AG08396 (cell line): ENCODE results near the gene MYH10.

Experiments
- DNase-seq: peaks from one replicate; pipeline ENCODE4 v3.0.0; 2012; ENCODE audit warnings: low spot score, mixed read lengths

The MYH10 gene

DNA sequence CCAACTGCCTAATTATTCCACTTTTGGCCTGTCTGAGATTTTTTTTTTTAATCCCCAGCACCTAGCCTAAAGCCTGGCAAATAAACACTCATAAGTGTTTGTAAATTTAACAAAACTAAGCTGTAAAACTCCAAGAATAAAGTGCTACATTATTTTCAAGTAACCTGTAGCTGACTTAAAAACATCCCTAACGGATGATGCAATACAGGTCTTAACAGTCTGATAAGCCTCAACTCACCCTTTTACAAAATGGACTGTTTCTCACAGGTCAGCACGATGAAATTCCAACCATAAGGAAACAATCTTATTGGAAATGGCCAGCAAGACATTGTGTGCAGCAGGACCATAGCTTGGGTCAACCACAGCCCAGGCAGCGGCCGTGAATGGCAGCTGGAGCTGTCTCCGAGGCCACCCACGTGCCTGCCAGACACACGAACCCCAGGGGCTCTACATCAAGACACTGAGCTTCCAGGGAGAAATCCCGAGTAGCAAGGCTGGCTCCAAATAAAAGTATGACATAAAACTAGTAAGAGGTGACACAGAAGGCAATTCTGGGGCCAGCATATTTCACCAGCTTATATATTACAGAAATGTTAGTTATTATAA lies 135.9 kb downstream of the MYH10 start:
- no peak for DNase-seq

DNA sequence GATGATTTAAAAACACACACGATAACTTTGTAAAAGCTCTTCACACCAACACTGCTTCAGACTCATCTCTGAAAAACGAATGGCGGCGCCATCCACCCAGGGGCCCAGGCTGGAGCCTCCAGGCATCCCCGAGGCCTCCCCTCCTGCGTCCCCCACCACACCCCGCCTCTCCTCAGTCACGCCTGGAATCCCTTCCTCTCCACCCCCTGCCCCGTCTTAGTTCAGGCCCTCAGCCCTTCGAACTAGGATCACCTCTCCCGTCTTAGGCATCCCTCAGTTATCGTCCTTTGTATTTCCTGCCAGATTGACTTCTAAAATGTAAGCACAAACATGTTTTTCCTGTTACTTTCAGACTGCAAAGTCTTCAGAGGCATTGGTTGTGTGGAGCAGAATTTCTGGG lies 136.5 kb downstream of the MYH10 start:
- no peak for DNase-seq

DNA sequence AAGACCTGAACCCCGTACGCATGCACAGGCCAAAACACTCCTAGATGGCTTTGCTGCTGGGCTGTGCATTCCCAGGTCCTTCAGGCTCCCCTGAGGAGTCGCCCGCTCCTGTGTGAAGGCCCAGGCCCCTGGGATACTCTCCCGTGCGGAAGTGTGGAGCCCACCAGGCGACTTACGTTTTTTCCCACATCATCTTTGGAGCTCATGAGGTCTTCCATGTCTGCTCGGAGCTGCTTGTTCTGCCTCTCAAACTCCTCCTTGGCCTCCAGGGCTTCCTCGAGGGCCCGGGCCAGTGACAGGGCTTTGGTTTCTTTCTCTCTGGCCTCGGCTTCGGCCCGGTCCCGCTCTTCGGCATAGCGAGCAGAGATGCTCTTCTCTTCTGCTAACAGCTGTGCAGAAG lies 138.4 kb downstream of the MYH10 start:
- DNase-seq: no peak

DNA sequence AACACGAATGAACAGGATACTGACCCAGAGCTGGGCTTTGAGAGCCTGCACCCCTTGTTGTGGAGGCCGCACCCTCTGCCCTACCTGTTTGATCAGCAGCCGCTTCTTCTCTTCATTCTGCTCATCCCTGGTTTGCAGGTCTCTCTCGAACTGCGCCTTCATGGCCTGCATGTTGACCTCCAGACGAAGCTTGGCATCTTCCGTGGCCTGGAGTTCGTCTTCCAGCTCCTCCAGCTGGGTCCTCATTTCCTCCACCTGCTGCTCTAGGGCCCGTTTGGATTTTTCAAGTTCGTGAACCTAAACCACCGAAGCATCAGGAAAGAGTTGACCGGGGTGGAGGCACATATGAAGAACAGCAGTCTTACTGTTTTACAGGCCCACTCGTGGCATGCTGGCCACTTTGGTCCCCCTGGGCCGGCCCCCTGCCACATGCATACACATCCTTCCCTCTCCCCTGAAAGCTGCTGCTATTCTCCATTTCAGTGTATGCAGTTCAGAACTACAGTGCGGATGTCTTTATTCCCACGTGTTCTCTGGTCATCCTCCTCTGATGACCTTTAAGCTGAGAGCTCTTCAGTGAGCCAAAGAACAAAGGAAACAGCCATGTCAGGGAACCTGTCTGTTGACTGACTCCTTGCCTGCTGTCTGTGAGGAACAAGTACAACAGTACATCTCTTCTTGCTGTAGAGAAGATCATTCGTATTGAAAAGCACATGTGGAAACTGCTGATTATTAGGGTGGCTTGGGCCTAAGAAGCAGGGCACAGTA lies 140.1 kb downstream of the MYH10 start:
- DNase-seq: no peak

DNA sequence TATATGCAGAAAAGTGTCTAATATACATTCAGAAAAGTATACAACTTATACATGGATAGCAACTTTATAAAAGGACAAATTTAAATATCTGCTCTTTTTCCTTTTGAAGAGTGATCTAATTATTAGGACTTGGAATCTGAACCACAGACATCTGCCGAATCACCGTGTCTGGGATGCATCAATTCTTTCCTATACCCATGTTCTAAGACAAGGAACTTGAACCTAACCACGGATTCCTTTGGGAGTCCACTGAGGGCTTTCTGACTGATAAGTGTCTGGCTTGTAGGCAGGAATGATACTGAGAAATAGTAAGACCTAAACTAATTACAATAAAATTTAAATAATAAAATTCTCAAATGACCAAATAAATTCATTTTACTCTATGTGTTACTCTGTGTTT lies 140.7 kb downstream of the MYH10 start:
- no peak for DNase-seq

DNA sequence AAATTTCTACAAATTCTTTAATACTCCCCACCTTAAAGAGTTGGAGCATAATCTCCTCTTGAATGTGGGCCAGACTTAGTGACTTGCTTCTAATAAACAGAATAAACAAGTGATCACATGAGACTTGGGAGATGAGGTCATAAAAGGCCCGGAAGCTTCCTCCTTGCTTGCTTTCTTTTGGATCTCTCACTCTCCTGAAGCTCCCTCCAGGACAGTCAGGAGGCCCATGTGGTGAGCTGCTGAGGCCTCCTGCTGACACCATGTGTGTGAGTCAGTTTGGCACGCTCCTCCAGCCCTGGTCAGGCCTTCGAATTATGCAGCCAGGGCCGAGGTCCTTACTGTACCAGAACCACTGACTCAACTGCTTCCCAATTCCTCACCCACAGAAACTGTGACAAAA lies 141.6 kb downstream of the MYH10 start:
- DNase-seq: peak; percentile 92

DNA sequence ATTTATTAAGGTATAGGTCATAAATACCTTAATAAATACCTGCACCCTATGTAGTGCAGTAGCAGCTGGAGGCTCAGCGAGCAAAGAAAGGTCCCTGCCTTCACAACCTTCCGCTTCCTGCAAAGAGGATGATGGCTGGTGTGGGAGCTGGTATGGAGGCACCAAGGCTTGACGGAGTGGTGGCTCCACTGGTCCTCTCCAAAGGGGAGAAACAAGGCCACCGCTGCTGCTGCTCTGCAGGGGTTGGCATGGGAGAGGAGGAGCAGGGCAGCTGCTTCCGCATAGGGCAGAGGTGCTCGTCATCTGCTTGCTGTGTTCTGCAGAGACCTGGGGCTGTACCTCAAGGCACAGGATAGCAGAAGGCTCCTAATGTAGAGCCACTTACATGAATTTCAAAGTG lies 142.0 kb downstream of the MYH10 start:
- no peak for DNase-seq

DNA sequence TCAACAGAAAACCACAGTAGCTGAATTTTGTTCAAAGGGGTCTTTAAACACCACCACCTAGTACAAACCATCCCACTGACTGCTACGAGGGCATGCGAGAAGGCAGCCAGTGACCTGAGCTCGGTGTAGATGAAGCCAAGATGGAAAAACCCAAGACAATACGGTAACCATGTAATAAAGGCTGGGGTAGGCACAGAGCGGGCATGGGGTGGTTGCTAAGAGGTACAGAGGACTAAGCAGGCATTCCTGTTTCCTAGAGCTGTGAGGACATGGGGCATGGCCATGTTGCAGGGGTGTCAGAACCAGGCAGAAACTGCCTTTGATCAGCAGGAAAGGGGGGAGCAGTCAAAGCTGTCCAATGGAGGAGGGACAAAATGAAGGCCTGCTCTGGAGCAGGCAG lies 142.8 kb downstream of the MYH10 start:
- DNase-seq: no peak

DNA sequence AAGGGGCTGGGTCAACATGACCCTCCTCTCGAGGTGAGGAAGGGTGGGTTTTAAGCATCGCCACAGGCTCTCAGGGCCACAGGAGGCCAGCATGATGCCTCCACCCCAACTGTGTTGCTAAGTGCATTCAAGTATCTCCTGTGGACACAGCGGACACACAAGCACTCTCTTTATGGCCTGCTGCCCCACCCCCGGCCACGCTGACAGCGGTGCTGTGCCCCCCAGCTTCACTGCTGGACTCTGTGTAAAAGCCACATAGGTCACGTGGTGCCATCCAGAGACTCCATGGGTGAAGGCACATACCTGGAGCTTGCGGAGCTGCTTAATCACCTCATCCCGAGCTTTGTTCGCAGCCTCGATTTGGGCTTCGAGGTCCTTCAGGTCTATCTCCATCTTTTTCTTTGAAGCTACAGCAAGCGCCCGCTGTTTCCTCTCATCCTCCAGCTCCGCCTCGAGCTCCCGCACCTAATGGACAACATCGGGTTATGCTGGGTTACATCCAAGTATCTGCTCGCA lies 143.3 kb downstream of the MYH10 start:
- no peak for DNase-seq

DNA sequence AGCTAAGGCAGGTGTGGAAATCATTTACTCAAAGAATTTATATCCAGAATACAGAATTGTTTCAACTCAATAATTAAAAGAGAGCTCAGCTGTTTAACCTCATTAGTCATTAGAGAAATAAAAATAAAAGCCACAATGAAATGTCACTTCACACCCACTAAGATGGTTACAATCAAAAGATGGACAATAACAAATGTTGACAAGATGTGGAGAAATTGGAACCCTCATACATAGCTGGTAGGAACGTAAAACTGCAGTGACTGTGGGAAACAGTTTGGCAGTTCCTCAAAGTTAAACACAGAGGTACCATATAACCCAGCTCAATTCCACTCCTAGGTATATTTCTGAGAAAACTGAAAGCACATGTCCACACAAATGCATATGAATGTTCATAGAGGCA lies 145.0 kb downstream of the MYH10 start:
- DNase-seq: no peak

DNA sequence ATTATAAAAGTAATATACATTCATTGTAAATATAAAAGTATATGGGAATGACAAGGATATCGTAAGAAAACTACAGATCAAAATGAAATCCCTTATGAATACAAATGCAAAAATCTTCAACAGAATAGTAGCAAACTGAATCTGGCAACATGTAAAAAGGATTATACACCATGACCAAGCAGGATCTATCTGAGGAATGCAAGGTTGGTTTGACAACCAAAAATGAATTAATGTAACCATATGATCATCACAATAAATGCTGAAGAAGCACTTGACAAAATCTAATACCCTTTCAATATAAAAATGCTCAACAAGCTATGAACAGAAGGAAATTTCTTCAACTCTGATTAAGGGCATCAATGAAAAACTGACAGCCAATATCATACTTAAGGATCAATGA lies 146.1 kb downstream of the MYH10 start:
- no peak for DNase-seq

DNA sequence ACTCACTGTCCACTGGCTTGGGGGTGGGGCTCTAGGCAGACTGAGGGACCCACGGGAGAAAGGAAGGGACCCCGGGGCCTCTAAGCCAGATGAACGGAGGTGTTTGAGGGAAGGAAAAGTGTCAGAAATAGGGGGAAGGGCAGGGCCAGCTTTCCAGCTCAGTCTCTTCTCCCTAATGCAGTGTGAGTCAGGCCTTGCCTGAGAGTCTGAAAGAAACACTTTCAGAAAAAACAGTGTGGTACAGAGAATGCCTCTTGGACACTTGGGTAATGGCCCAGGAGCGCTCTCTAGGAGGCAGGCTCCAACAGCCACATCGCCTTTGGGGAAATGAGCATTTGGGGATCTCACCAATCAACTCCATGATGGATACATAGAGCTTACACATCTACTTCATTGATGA lies 148.0 kb downstream of the MYH10 start:
- no peak for DNase-seq

DNA sequence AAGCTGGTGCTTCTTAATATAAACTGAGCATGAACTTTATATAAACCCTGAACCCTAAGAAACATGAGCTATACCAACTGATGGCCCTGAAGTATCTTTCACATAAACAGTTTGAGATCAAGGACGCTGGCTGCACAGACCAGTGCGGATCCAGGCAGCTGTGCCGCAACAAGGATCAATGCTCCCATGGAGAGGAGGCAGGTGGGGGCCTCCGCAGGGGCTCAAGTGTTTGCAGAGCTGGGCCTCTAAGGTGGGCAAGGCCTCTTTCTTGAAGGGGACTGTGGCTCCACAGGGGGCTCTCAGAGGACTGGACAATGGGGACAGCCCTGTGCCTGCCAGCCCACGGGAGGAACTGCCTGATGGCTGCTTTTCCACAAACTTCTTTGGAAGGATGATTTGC lies 148.8 kb downstream of the MYH10 start:
- DNase-seq: no peak

DNA sequence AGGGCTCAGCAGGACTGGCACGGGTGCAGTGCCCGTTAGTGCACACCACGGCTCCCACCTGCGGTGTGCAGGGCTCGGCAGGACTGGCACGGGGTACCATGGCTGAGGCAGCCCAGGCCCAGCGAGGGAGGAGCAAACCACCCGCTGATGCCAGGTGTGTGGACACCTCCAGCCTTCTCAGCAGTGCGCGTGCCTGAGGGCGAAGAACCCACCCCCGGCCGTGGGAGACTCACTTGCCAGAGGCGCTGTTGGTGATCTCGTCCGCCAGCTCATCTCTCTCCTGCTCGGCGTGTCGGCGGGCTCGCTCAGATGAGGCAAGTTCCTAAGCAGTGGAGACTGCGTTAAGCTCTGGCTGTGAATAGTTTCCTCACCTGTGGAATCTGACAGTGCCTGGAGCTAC lies 149.4 kb downstream of the MYH10 start:
- no peak for DNase-seq

DNA sequence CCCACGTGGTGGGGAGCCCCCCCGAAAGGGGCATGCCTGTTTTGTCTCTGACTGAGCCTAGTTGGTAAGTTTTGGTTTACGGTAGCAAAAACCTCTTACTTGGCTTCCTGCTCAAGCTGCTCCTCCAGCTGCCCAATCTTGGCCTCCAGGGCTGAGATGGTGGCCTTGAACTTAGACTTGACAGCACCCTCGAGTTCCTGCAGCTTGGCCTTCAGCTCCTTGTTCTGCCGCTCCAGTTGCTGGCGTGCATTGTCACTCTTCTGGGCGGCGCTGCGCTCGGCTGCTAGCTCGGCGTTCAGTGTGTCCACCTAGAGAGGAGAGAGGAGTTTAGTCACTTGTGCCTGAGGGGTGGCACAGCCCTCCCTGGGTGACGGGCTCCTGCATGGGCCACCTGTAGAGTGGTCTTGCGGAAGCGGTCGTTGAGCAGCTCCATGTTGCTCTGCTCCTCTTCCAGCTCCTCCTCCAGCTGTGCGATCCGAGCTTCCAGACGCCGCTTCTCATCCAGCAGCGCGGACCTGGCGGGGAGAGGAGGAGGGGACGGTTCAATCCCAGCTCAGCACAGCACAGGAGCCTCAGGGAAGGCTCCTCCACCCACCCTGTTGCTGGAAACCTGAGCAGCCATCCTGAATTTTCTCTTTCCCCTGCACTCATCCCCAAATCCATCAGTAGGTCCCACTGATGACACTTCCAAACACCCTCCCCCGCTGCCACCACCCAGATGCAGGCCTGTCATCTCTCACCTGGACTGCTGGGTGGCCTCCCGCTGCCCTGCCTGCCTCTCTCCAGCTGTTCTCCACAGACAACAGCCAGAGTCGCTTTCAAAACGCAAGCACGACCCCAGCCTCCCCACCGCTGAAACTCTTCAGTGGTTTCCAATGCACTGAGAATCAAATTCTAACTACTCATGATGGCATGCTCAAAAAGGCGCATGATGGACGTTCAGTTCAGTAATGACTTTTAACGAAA lies 150.2 kb downstream of the MYH10 start:
- DNase-seq: no peak

DNA sequence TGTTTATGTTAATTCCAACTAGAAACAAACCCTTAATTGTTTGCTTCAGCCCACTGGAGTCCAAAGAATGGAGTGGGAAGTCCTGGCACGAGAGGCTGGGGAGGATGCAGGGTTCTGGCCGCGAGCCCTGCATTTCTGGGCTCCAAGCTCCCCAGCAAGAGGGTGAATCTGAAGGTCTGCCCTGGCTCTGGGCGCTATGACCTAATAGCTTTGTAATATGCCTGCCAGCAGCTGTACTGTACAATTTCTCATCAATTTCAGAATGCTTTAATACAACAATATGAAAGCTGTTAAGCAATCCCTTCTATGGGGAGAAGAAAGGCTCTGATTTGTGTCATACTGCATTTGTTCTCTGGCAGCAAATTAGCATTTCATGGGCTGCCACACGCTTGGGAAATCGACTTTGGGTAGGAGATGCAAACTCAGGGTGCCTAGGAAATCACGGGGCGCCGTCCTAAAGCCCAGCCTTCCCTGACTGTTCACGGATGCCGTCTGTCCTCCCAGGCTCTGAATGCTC lies 151.0 kb downstream of the MYH10 start:
- peak; percentile 88 for DNase-seq

DNA sequence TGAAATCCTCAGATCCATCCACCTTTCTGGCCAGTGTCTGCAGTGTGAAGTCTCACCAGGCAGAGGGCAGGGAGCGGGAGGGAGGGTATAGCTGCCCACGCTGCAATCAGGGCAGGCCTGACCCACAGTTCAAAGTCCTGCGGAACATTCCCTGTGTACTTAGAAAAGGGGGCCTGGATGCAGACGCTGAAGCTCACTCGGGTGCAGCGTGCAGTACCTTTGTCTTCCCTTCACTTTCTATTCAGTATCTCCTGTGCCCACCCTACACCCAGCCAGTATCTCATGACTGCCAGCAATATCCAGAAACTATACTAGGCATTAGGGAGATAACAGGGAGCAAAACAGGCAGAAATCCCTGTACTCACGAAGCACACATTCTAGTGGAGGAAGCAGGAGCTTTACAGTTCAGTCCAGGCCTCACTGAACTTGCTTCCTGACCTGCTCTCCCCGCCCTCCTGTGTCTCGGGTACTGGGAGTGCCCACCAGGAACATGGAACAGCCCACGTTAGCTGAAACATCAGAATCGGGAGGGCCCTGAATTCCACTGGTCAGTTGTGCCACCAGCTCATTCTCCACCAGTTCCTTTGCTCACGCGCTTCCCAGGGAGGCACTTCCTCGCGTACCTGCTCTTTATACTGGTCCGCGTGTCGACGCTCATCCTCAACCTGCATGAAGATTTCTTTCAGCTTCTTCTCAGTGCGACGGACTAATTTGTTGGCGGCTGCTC lies 152.6 kb downstream of the MYH10 start:
- DNase-seq: no peak

DNA sequence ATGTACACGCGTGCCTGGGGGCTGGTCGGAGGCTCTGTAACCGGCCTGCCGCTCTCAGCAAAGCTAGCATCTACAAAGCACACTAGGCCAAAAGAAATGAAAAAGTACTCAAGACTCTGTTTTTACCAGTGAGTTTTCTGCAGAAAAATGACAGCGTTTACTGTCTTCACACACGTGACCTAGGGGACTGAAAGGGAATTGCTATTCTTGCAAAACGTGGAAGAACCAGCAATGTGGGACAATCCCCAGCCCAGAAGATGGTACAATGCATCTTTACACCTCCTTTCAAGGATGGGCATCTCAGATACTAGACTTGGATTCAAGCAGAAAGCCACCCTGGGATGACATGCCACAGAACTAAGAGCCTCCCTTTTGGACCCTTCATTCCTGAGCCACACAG lies 153.4 kb downstream of the MYH10 start:
- DNase-seq: no peak

DNA sequence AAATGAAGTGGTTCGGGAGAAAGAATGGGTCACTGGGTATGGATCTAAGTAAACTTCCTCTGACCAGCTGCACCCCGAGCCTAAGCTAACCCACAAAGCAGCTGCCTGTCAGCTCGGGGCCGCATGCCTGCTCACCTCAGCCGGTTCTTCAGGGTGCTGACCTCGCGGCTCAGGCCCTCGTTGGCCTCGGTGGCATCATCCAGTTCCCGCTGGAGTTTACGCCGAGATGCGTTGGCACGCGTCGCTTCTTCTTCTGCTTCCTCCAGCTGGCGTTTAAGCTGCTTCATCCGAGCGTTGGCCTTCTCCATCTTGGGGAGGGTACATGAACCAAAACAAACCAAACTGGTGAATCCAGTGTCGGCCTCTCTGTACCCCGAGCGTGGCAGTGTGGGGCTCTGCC lies 153.8 kb downstream of the MYH10 start:
- no peak for DNase-seq

DNA sequence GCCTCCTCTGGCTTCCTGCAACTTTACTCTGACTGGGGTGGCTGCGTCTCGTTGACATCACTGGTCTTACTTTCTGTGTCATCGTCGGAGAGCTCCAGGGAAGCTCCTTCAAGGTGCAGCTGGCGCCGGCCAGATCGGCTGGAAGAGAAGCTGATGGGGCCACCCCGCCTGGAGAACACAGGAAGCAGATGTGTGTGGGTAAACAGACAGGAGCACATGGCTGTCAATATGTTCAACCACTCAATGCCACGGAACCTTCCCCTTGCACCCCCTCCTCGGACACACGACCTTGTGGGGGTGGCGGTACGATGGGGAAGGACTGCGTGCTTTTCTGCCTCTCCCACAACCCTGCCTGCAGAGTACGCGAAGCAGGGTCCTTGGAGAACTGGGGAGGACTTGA lies 154.7 kb downstream of the MYH10 start:
- DNase-seq: no peak

DNA sequence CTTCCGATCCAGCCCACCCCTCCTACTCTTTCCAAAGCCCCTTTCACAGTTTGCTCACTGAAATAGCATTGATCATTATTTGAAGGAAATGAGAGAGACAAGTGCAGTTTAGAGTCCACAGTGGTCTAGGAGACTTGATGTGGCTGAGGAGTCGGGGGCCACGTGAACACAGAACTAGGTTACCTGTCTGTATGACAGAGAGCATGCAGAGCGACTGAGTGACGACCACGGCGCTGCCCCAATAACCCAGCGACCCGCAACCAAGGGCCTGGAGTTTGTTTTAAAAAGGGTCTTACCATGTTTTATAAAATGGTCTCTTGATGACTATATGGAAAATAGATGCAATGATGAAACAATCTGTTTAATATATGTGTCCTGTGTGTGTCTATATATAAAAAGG lies 155.3 kb downstream of the MYH10 start:
- no peak for DNase-seq

DNA sequence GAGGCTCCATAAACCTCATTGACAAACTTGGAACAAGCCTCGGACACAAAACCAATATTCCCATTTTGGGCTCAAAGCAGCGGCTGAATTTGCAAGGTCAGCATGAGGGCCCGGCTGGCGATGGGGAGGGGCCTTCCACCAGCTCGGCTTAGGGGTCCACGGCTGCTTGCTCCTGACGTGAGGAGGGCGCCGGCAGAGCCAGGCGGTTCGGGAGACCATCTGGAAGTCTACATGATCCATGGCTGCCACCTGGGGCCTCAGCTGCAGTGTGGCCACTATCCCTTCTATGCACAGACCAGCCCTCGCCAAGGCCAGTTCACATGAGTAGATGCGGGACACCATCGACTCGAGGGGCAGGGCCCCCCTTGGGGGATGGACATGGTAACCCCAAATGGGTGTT lies 155.7 kb downstream of the MYH10 start:
- DNase-seq: no peak
